SH-SY5Y (cell line): ENCODE data around the gene PRDM10.

Experiments
- GATA2 ChIP-seq: IDR thresholded peaks from 2 replicates; pipeline ENCODE4 v1.6.1; 2011; ENCODE audit warnings: mild to moderate bottlenecking, low read depth, low read length
- GATA3 ChIP-seq: IDR thresholded peaks from 2 replicates; pipeline ENCODE4 v1.6.1; 2011; ENCODE audit warnings: low read depth, mild to moderate bottlenecking, low read length, moderate library complexity

DNA sequence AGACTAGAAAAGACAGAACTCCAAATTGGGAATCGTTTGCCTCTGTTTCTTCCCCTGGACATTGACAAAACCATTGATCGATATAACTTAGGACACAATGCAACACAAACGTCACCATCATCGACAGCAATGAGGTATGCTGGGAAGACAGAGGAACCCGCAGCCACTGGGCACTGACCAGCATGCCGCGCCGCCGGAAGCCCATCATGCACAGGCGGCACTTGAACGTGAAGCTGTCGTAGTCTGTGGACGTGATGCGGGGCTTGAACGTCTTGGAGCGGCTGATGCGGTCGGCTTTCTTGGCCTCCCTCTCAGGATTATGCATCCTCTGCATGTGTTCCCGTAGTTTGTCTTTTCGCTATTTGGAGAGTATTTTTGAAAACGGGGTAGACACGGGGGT, 84.3 kb downstream of the PRDM10 start:
- TF ChIP-seq GATA3 = no peak
- no peak for TF ChIP-seq GATA2
